OCI-LY7 (cell line): ENCODE data around the gene MRPL40. TPM values are rescaled to one million over a fixed set of nuclear protein-coding genes. Genes with fewer than 3 reads are reported as not detected.

Experiments
- BruUV-seq: library from RNA; stranded (reverse); fragments of 400-500 nt; replicated peaks from 2 replicates; lab custom pipeline; 2021; lab: Mats Ljungman, UMichigan
- CTCF ChIA-PET: fragments of 300-600 bp; sonication (Branson Sonifier 250); formaldehyde crosslinking; loops from one replicate; lab custom pipeline; 2022; ENCODE audit warnings: antibody characterized with exemption; ENCODE audit not compliant: unreplicated experiment; lab: Charles Lee
- POLR2A ChIA-PET: fragments of 300-600 bp; sonication (Branson Sonifier 250); formaldehyde crosslinking; loops from one replicate; lab custom pipeline; 2022; ENCODE audit warnings: antibody characterized with exemption; lab: Charles Lee
- DNase-seq: peaks from one replicate; pipeline ENCODE4 v3.0.0-alpha.2; 2015; ENCODE audit warnings: low spot score
- H2AFZ ChIP-seq: fragments of 200-600 bp; sonication (generic), shearing (Covaris generic); 2 replicates; pipeline ENCODE4 v1.6.1; 2014; ENCODE audit warnings: mild to moderate bottlenecking, antibody characterized with exemption, low read length, moderate library complexity
- H3K27ac ChIP-seq: fragments of 200-600 bp; sonication (generic); 2 replicates; pipeline ENCODE4 v1.5.1; 2014; ENCODE audit warnings: mixed run types, low read depth, mild to moderate bottlenecking, moderate library complexity, low read length, inconsistent platforms; ENCODE audit not compliant: poor library complexity, severe bottlenecking
- H3K36me3 ChIP-seq: fragments of 200-600 bp; sonication (generic); 2 replicates; pipeline ENCODE4 v1.6.1; 2014; ENCODE audit warnings: mild to moderate bottlenecking, antibody characterized with exemption, low read length, moderate library complexity, mixed read lengths; ENCODE audit not compliant: insufficient read depth
- H3K4me1 ChIP-seq: fragments of 200-600 bp; sonication (generic); 2 replicates; pipeline ENCODE4 v1.5.1; 2014; ENCODE audit warnings: mild to moderate bottlenecking, low read length; ENCODE audit not compliant: insufficient read depth, poor library complexity, severe bottlenecking
- H3K4me2 ChIP-seq: fragments of 200-600 bp; sonication (generic); 2 replicates; pipeline ENCODE4 v1.6.1; 2014; ENCODE audit warnings: mild to moderate bottlenecking, low read length
- H3K4me3 ChIP-seq: fragments of 200-600 bp; sonication (generic); 2 replicates; pipeline ENCODE4 v1.5.1; 2014; ENCODE audit warnings: mild to moderate bottlenecking, low read depth, low read length; ENCODE audit not compliant: poor library complexity, severe bottlenecking
- H3K79me2 ChIP-seq: fragments of 200-600 bp; sonication (generic); 2 replicates; pipeline ENCODE4 v1.6.1; 2016; ENCODE audit warnings: low read depth, mild to moderate bottlenecking, low read length, moderate library complexity, mixed read lengths; ENCODE audit not compliant: insufficient read depth
- H3K9me2 ChIP-seq: fragments of 200-600 bp; sonication (generic); 2 replicates; pipeline ENCODE4 v1.6.1; 2016; ENCODE audit warnings: mild to moderate bottlenecking, low read length, mixed read lengths; ENCODE audit not compliant: insufficient read depth
- H3K9me3 ChIP-seq: fragments of 200-600 bp; sonication (generic); 2 replicates; pipeline ENCODE4 v1.6.1; 2014; ENCODE audit warnings: mild to moderate bottlenecking, mixed run types, low read length, mixed read lengths
- H4K20me1 ChIP-seq: fragments of 200-600 bp; sonication (generic); 2 replicates; pipeline ENCODE4 v1.6.1; 2014; ENCODE audit warnings: mild to moderate bottlenecking, antibody characterized with exemption, low read length, moderate library complexity, mixed read lengths; ENCODE audit not compliant: insufficient read depth
- EZH2phosphoT487 ChIP-seq: fragments of 200-600 bp; sonication (generic); IDR thresholded peaks from 2 replicates; pipeline ENCODE4 v1.6.1; 2018; ENCODE audit warnings: low read depth, borderline replicate concordance, mild to moderate bottlenecking, mixed run types, antibody characterized with exemption, low read length, moderate library complexity, mixed read lengths
- intact Hi-C: fragments of 100-400 bp; cut with micrococcal nuclease; formaldehyde crosslinking; loops from one replicate; pipeline ENCODE4 v1.10.0; 2022; ENCODE audit not compliant: unreplicated experiment
- total RNA-seq, 2 experiments: library from RNA; depleted of rRNA in 1 of 2; stranded (reverse); fragments of >200 nt in 1 of 2; shearing (Covaris generic) in 1 of 2; gene quantifications; 2 replicates each; pipeline ENCODE4 v1.2.3, GENCODE V29; 2014 to 2022
- TF ChIP-seq, protein P1 (sequence below): fragments of 200-600 bp; sonication (generic); conservative IDR thresholded peaks from 2 replicates; pipeline ENCODE4 v1.5.1; 2014; ENCODE audit warnings: mild to moderate bottlenecking, antibody characterized with exemption, low read length, moderate library complexity, mixed read lengths

MRPL40 gene
- total RNA-seq, 2 experiments from 2014 or later, result 38.5 to 45.6 TPM

DNA sequence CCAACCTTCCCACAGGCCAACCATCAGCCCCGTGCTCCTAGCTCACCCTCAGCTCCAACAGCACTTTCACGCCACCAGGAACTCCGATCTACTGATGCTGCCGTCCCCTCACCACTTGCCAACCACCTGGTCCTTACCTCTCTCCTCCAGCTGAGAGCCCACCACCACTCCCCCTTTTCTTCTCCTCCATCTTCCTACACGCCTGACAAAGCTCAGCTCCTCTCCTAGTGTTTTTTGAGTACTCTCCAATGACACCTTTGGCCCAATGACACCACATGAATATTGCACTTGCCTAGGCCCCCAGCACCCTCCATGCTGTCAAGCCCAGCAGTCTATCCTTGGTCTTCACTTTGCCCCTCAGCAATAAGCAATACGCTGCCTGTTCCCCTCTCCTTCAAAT, 31.5 kb upstream of the MRPL40 start:
- no peaks in the 10 kb centered on the region for H3K9me2 ChIP-seq
- intact Hi-C loops, result no loop called here
- H3K27ac ChIP-seq, result no peak overlapping the region
- H3K4me2 ChIP-seq, result no peak overlapping the region
- TF ChIP-seq EZH2phosphoT487, result no peak
- TF ChIP-seq, protein P1, sequence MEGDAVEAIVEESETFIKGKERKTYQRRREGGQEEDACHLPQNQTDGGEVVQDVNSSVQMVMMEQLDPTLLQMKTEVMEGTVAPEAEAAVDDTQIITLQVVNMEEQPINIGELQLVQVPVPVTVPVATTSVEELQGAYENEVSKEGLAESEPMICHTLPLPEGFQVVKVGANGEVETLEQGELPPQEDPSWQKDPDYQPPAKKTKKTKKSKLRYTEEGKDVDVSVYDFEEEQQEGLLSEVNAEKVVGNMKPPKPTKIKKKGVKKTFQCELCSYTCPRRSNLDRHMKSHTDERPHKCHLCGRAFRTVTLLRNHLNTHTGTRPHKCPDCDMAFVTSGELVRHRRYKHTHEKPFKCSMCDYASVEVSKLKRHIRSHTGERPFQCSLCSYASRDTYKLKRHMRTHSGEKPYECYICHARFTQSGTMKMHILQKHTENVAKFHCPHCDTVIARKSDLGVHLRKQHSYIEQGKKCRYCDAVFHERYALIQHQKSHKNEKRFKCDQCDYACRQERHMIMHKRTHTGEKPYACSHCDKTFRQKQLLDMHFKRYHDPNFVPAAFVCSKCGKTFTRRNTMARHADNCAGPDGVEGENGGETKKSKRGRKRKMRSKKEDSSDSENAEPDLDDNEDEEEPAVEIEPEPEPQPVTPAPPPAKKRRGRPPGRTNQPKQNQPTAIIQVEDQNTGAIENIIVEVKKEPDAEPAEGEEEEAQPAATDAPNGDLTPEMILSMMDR, result no peak
- H3K79me2 ChIP-seq, result no peaks in the 10 kb centered on the region
- ChIA-PET CTCF (no interaction called here), POLR2A (no interaction called here)
- no peaks in the 10 kb centered on the region for H4K20me1 ChIP-seq
- BruUV-seq, result no TSS peak
- peaks cover 88% of the 10 kb centered on the region for H3K36me3 ChIP-seq
- H3K4me1 ChIP-seq, result peaks cover 8% of the 10 kb centered on the region
- DNase-seq, result no peak
- H2AFZ ChIP-seq, result no peak overlapping the region
- no peak overlapping the region for H3K4me3 ChIP-seq
- H3K9me3 ChIP-seq, result no peaks in the 10 kb centered on the region

DNA sequence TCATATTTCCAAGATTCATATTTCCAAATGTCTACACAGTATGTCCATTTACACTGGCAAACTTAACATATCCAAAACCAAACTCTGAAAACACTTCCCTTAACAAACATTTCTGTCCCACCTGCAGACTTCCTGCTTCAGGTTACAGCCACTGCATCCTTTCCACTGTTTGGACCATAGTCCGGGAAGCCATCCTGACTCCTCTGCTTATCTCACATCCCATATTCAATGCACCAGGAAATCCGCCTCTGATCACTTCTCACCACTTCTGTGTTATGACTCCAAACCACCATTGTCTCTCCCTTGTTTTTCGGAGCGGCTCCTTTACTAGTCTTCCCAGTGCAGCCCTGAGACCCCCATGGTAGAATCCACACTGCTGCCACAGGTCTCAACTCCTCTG, 30.9 kb upstream of the MRPL40 start:
- Histone ChIP-seq H4K20me1 (no peaks in the 10 kb centered on the region), H3K4me2 (no peak overlapping the region), H3K9me2 (no peaks in the 10 kb centered on the region), H3K9me3 (no peaks in the 10 kb centered on the region), H3K79me2 (no peaks in the 10 kb centered on the region), H3K4me1 (peaks cover 8% of the 10 kb centered on the region), H3K36me3 (peaks cover 89% of the 10 kb centered on the region), H3K4me3 (no peak overlapping the region), H2AFZ (no peak overlapping the region), H3K27ac (no peak overlapping the region)
- BruUV-seq, result no TSS peak
- CTCF ChIA-PET, result no interaction called here
- DNase-seq, result no peak
- intact Hi-C loops, result no loop called here
- POLR2A ChIA-PET, result no interaction called here
- no peak for TF ChIP-seq EZH2phosphoT487
- TF ChIP-seq, protein P1, result no peak

DNA sequence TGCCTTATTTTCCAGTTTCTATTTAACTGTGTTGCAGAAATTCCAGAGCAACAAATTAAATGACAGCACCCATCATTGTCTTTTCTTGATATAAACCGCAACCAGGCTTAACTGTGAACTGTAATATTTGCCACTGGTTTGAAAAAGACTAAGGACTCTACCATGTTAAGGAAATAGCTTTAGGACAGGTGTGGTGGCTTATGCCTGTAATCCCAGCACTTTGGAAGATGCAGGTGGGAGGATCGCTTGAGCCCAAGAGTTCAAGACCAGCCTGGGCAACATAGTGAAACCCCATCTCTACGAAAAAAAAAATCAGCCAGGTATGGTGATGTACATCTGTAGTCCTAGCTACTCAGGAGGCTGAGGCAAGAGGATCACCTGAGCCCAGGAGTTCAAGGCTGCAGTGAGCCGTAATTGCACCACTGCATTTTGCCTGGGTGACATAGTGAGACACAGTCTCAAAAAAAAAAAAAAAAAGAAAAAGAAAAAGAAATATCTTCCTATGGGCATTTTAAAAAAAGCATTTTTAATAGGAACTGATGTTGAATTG, 29.6 kb upstream of the MRPL40 start:
- POLR2A ChIA-PET, result no interaction called here
- BruUV-seq, result no TSS peak
- Histone ChIP-seq H4K20me1 (no peaks in the 10 kb centered on the region), H3K4me2 (no peak overlapping the region), H3K4me3 (no peak overlapping the region), H3K36me3 (peaks cover 89% of the 10 kb centered on the region), H3K79me2 (no peaks in the 10 kb centered on the region), H3K9me3 (no peaks in the 10 kb centered on the region), H2AFZ (no peak overlapping the region), H3K27ac (no peak overlapping the region), H3K9me2 (no peaks in the 10 kb centered on the region), H3K4me1 (peaks cover 8% of the 10 kb centered on the region)
- TF ChIP-seq, protein P1, result no peak
- no peak for TF ChIP-seq EZH2phosphoT487
- no peak for DNase-seq
- intact Hi-C loops, result no loop called here
- CTCF ChIA-PET, result no interaction called here
